HCT116 (cell line): ENCODE measurements around the gene SLC2A1. TPM values are rescaled to one million over a fixed set of nuclear protein-coding genes. Genes with fewer than 3 reads are reported as not detected.

Source experiments
- ATAC-seq: fragments of 200-7000 bp; cut with Tn5 transposase; 2 replicates; pipeline ENCODE4 v1.9.1; 2020; ENCODE audit warnings: mild to moderate bottlenecking, moderate library complexity
- BruUV-seq: library from RNA; stranded (reverse); fragments of 400-500 nt; replicated peaks from 2 replicates; lab custom pipeline; 2021; lab: Mats Ljungman, UMichigan
- CTCF ChIA-PET: fragments of 300-600 bp; sonication (Branson Sonifier 250); formaldehyde crosslinking; loops from one replicate; lab custom pipeline; 2021; ENCODE audit warnings: antibody characterized with exemption; lab: Charles Lee
- POLR2A ChIA-PET: fragments of 300-600, 350-600 bp; sonication (Branson Sonifier 250); formaldehyde crosslinking; loops from one replicate; lab custom pipeline; 2021; ENCODE audit warnings: antibody characterized with exemption; lab: Charles Lee
- RAD21 ChIA-PET, 2 experiments: fragments of 300-600 bp; sonication (Branson Sonifier 250); formaldehyde crosslinking; loops; one replicate each; lab custom pipeline; 2023; ENCODE audit warnings: low total read pairs in 2 of 2; ENCODE audit not compliant: uncharacterized antibody in 2 of 2, unreplicated experiment in 2 of 2, low non-redundant PET in 1 of 2; lab: Charles Lee
- DNase-seq: peaks from one replicate; pipeline ENCODE4 v3.0.0-alpha.2; 2010; ENCODE audit warnings: low read depth, low spot score
- H2AFZ ChIP-seq: fragments of 200-600 bp; shearing (Covaris generic), sonication (generic); 2 replicates; pipeline ENCODE4 v1.6.1; 2017; ENCODE audit warnings: low read depth, mixed run types, mixed read lengths, antibody characterized with exemption, low read length; ENCODE audit not compliant: poor library complexity, severe bottlenecking
- H3K27ac ChIP-seq: 2 replicates; pipeline ENCODE4 v1.5.1; 2012; ENCODE audit warnings: low read depth, low read length
- H3K27me3 ChIP-seq: fragments of 200-600 bp; sonication (generic); 2 replicates; pipeline ENCODE4 v1.6.1; 2016; ENCODE audit warnings: mixed run types, low read length, mixed read lengths; ENCODE audit not compliant: insufficient read depth
- H3K36me3 ChIP-seq, 2 experiments: fragments of 200-500 bp in 1 of 2; fragments of 200-600 bp in 1 of 2; sonication (Bioruptor generic) in 1 of 2; sonication (generic) in 1 of 2; 2 replicates each; pipeline versions ENCODE4 v1.5.1 to v1.6.1; 2014 to 2016; ENCODE audit warnings: low read length in 2 of 2, inconsistent platforms in 1 of 2, mixed read lengths in 1 of 2, mixed run types in 1 of 2; ENCODE audit not compliant: insufficient read depth in 2 of 2, control insufficient read depth in 1 of 2
- H3K4me1 ChIP-seq, 2 experiments: fragments of 200-600 bp in 1 of 2; sonication (generic) in 1 of 2; 2 replicates each; pipeline versions ENCODE4 v1.5.1 to v1.6.1; 2012 to 2017; ENCODE audit warnings: low read length in 2 of 2, inconsistent platforms in 1 of 2, mild to moderate bottlenecking in 1 of 2, mixed read lengths in 1 of 2, mixed run types in 1 of 2, moderate library complexity in 1 of 2; ENCODE audit not compliant: insufficient read depth in 2 of 2, control insufficient read depth in 1 of 2
- H3K4me2 ChIP-seq: fragments of 200-600 bp; sonication (generic); 2 replicates; pipeline ENCODE4 v1.6.1; 2017; ENCODE audit warnings: mixed run types, low read length, mixed read lengths
- H3K4me3 ChIP-seq, 2 experiments: fragments of 200-600 bp in 1 of 2; sonication (generic) in 1 of 2; replicated peaks in 1 of 2; 2 replicates each; pipeline ENCODE4 v1.5.1; 2011 to 2016; ENCODE audit warnings: low read length in 2 of 2, control low read depth in 1 of 2, low read depth in 1 of 2, mild to moderate bottlenecking in 1 of 2, mixed read lengths in 1 of 2, mixed run types in 1 of 2
- H3K79me2 ChIP-seq: fragments of 200-600 bp; sonication (generic); 2 replicates; pipeline ENCODE4 v1.6.1; 2017; ENCODE audit warnings: mild to moderate bottlenecking, mixed run types, low read length, moderate library complexity, mixed read lengths; ENCODE audit not compliant: insufficient read depth
- H3K9ac ChIP-seq: fragments of 200-600 bp; sonication (generic); 2 replicates; pipeline ENCODE4 v1.6.1; 2016; ENCODE audit warnings: low read length, mixed read lengths
- H3K9me2 ChIP-seq: fragments of 200-600 bp; sonication (generic), shearing (Covaris generic); 2 replicates; pipeline ENCODE4 v1.6.1; 2017; ENCODE audit warnings: mixed run types, mild to moderate bottlenecking, moderate library complexity; ENCODE audit not compliant: insufficient read depth
- H3K9me3 ChIP-seq, 2 experiments: fragments of 200-500 bp in 1 of 2; fragments of 200-600 bp in 1 of 2; sonication (Bioruptor generic) in 1 of 2; sonication (generic) in 1 of 2; 2 replicates each; pipeline ENCODE4 v1.6.1; 2014 to 2017; ENCODE audit warnings: low read length in 2 of 2, mixed read lengths in 2 of 2, inconsistent platforms in 1 of 2, low read depth in 1 of 2, mild to moderate bottlenecking in 1 of 2, mixed run types in 1 of 2, moderate library complexity in 1 of 2; ENCODE audit not compliant: control insufficient read depth in 1 of 2, insufficient read depth in 1 of 2
- H4K20me1 ChIP-seq: fragments of 200-600 bp; sonication (generic), shearing (Covaris generic); 2 replicates; pipeline ENCODE4 v1.6.1; 2017; ENCODE audit warnings: mixed run types, mild to moderate bottlenecking, moderate library complexity; ENCODE audit not compliant: insufficient read depth
- CEBPB ChIP-seq: IDR thresholded peaks from 2 replicates; pipeline ENCODE4 v1.6.1; 2012; ENCODE audit warnings: low read depth
- EGR1 ChIP-seq: IDR thresholded peaks from 2 replicates; pipeline ENCODE4 v1.6.1; 2012; ENCODE audit warnings: low read depth
- ELF1 ChIP-seq: IDR thresholded peaks from 2 replicates; pipeline ENCODE4 v1.6.1; 2012; ENCODE audit warnings: low read depth, borderline replicate concordance
- FOSL1 ChIP-seq: IDR thresholded peaks from 2 replicates; pipeline ENCODE4 v1.6.1; 2012; ENCODE audit warnings: low read depth
- POLR2A ChIP-seq: IDR thresholded peaks from 2 replicates; pipeline ENCODE4 v1.7.0; 2011; ENCODE audit warnings: borderline replicate concordance; ENCODE audit not compliant: insufficient read depth, insufficient read length; ENCODE audit errors: extremely low read depth
- SP1 ChIP-seq: IDR thresholded peaks from 2 replicates; pipeline ENCODE4 v1.6.1; 2012; ENCODE audit warnings: low read depth
- TCF7L2 ChIP-seq: IDR thresholded peaks from 2 replicates; pipeline ENCODE4 v1.7.0; 2011; ENCODE audit warnings: borderline replicate concordance, inconsistent platforms; ENCODE audit not compliant: insufficient read depth, insufficient read length; ENCODE audit errors: extremely low read depth
- YY1 ChIP-seq: IDR thresholded peaks from 2 replicates; pipeline ENCODE4 v1.6.1; 2011; ENCODE audit warnings: low read length, low read depth, moderate library complexity, mild to moderate bottlenecking; ENCODE audit not compliant: insufficient replicate concordance; ENCODE audit errors: extremely low read depth
- ZFX ChIP-seq: fragments of 450-650 bp; IDR thresholded peaks from 2 replicates; pipeline ENCODE4 v1.6.1; 2017
- intact Hi-C: fragments of 100-400 bp; cut with micrococcal nuclease; formaldehyde crosslinking; loops from 2 replicates; pipeline ENCODE4 v1.10.0; 2022
- total RNA-seq: library from RNA; stranded (reverse); gene quantifications from one replicate; pipeline ENCODE4 v1.2.1, GENCODE V29; 2021; ENCODE audit not compliant: unreplicated experiment
- TF ChIP-seq, protein P1 (sequence below): IDR thresholded peaks from 2 replicates; pipeline ENCODE4 v1.6.1; 2012; ENCODE audit warnings: low read depth

SLC2A1 gene
- total RNA-seq, 1 experiment from 2014 or later = 248 TPM

DNA sequence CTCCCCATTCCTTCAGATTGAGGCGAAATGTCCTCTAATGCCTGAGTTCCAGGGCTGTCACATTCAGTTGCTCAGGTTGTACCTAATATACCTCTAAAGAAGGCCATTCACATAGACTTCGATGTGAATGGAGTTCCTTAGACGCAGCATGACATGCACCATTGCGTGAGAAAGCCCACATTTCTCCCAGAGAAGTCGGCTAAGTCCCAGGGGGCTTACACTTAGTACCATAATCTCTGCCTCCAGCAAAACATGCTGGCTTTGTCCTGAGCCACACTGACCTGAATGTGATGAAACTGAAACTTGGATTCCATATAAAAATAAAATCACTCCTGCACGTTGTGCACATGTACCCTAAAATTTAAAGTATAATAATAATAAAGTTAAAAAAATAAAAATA is 23.2 kb upstream of the SLC2A1 start:
- no peak for DNase-seq
- Histone ChIP-seq H3K27ac (no peak overlapping the region), H3K9me2 (no peaks in the 10 kb centered on the region), H3K27me3 (no peaks in the 10 kb centered on the region), H3K9ac (no peak overlapping the region), H3K4me2 (no peak overlapping the region), H3K36me3 (no peaks in the 10 kb centered on the region), H3K4me1 (no peaks in the 10 kb centered on the region), H3K9me3 (no peaks in the 10 kb centered on the region), H3K4me3 (no peak overlapping the region), H4K20me1 (no peaks in the 10 kb centered on the region), H3K79me2 (no peaks in the 10 kb centered on the region), H2AFZ (no peak overlapping the region)
- no TSS peak for BruUV-seq
- no peak for ATAC-seq
- ChIA-PET RAD21 (no interaction called here), POLR2A (no interaction called here), CTCF (no interaction called here)
- intact Hi-C loops = no loop called here
- TF ChIP-seq POLR2A = no peak
- no peak for TF ChIP-seq YY1
- TF ChIP-seq FOSL1 = no peak
- no peak for TF ChIP-seq ELF1
- TF ChIP-seq ZFX = no peak
- TF ChIP-seq, protein P1, sequence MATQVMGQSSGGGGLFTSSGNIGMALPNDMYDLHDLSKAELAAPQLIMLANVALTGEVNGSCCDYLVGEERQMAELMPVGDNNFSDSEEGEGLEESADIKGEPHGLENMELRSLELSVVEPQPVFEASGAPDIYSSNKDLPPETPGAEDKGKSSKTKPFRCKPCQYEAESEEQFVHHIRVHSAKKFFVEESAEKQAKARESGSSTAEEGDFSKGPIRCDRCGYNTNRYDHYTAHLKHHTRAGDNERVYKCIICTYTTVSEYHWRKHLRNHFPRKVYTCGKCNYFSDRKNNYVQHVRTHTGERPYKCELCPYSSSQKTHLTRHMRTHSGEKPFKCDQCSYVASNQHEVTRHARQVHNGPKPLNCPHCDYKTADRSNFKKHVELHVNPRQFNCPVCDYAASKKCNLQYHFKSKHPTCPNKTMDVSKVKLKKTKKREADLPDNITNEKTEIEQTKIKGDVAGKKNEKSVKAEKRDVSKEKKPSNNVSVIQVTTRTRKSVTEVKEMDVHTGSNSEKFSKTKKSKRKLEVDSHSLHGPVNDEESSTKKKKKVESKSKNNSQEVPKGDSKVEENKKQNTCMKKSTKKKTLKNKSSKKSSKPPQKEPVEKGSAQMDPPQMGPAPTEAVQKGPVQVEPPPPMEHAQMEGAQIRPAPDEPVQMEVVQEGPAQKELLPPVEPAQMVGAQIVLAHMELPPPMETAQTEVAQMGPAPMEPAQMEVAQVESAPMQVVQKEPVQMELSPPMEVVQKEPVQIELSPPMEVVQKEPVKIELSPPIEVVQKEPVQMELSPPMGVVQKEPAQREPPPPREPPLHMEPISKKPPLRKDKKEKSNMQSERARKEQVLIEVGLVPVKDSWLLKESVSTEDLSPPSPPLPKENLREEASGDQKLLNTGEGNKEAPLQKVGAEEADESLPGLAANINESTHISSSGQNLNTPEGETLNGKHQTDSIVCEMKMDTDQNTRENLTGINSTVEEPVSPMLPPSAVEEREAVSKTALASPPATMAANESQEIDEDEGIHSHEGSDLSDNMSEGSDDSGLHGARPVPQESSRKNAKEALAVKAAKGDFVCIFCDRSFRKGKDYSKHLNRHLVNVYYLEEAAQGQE = no peak
- TF ChIP-seq EGR1 = no peak
- TF ChIP-seq TCF7L2 = no peak
- no peak for TF ChIP-seq SP1
- TF ChIP-seq CEBPB = no peak
